B cell (primary cell): ENCODE data around the gene ANKHD1. TPM values are rescaled to one million over a fixed set of nuclear protein-coding genes. Genes with fewer than 3 reads are reported as not detected.
A peak's percentile ranks its signal among the peaks of the same experiment; 100 is the strongest.

Source experiments
- ATAC-seq: fragments of 200-7000 bp; cut with Tn5 transposase; one replicate; pipeline ENCODE4 v1.10.0; 2021; ENCODE audit warnings: low read depth, mild to moderate bottlenecking, moderate number of reproducible peaks, moderate library complexity
- CTCF ChIA-PET: fragments of 350-600 bp; sonication (Branson Sonifier 250); formaldehyde crosslinking; loops from one replicate; lab custom pipeline; 2021; ENCODE audit warnings: antibody characterized with exemption, inconsistent platforms; lab: Charles Lee
- POLR2A ChIA-PET: fragments of 350-600 bp; sonication (Branson Sonifier 250); formaldehyde crosslinking; loops from one replicate; lab custom pipeline; 2021; ENCODE audit warnings: antibody characterized with exemption; lab: Charles Lee
- DNase-seq: peaks from one replicate; pipeline ENCODE4 v3.0.0; 2013
- H2AFZ ChIP-seq: 2 replicates; pipeline ENCODE4 v1.6.1; 2012; ENCODE audit warnings: mild to moderate bottlenecking, low read depth, low read length; ENCODE audit not compliant: insufficient read depth, poor library complexity, severe bottlenecking
- H3K27ac ChIP-seq, 2 donors: 1 replicate in 1 of 2; 2 replicates in 1 of 2; pipeline ENCODE4 v1.5.1; 2012 to 2013; ENCODE audit warnings: low read length in 2 of 2, mild to moderate bottlenecking in 2 of 2, moderate library complexity in 1 of 2
- H3K27me3 ChIP-seq, 4 experiments: fragments of 200-600 bp in 1 of 4; sonication (generic) in 1 of 4; replicated peaks in 1 of 4; 1 replicate in 2 of 4; 2 replicates in 2 of 4; pipeline versions ENCODE4 v1.6.1 to v1.7.0; 2013 to 2016; ENCODE audit warnings: low read length in 3 of 4, mild to moderate bottlenecking in 2 of 4, mixed read lengths in 1 of 4, moderate library complexity in 1 of 4; ENCODE audit not compliant: insufficient read depth in 4 of 4, control insufficient read depth in 3 of 4; ENCODE audit errors: control extremely low read depth in 1 of 4
- H3K36me3 ChIP-seq, 2 experiments: replicated peaks in 1 of 2; 1 replicate in 1 of 2; 2 replicates in 1 of 2; pipeline versions ENCODE4 v1.6.1 to v1.7.1; 2013; ENCODE audit warnings: low read length in 1 of 2; ENCODE audit not compliant: insufficient read depth in 2 of 2, control insufficient read depth in 1 of 2; ENCODE audit errors: control extremely low read depth in 1 of 2, extremely low read depth in 1 of 2
- H3K4me1 ChIP-seq, 2 donors: fragments of 200-600 bp in 1 of 2; sonication (generic) in 1 of 2; 1 replicate in 1 of 2; 2 replicates in 1 of 2; pipeline versions ENCODE4 v1.5.1 to v1.6.1; 2013 to 2017; ENCODE audit warnings: low read length in 2 of 2; ENCODE audit not compliant: control insufficient read depth in 2 of 2, insufficient read depth in 2 of 2
- H3K4me2 ChIP-seq: replicated peaks from 2 replicates; pipeline ENCODE3; 2012; ENCODE audit warnings: mild to moderate bottlenecking, low read depth, low read length; ENCODE audit not compliant: poor library complexity, severe bottlenecking
- H3K4me3 ChIP-seq, 5 experiments: fragments of 200-600 bp in 1 of 5; sonication (generic) in 1 of 5; 1 replicate in 3 of 5; 2 replicates in 2 of 5; pipeline versions ENCODE4 v1.5.1 to v1.7.0; 2011 to 2016; ENCODE audit warnings: low read length in 4 of 5, mild to moderate bottlenecking in 4 of 5, low read depth in 2 of 5, control low read depth in 1 of 5, moderate library complexity in 1 of 5; ENCODE audit not compliant: insufficient read depth in 1 of 5; ENCODE audit errors: control extremely low read depth in 1 of 5, extremely low read depth in 1 of 5
- H3K79me2 ChIP-seq: fragments of 200-600 bp; sonication (generic); one replicate; pipeline ENCODE4 v1.6.0; 2016; ENCODE audit warnings: low read length; ENCODE audit not compliant: control insufficient read depth, insufficient read depth
- H3K9ac ChIP-seq: fragments of 200-600 bp; sonication (generic); 2 replicates; pipeline ENCODE4 v1.6.1; 2017; ENCODE audit warnings: mild to moderate bottlenecking, low read length, moderate library complexity
- H3K9me3 ChIP-seq, 3 donors: one replicate each; pipeline versions ENCODE4 v1.6.1 to v1.7.1; 2013; ENCODE audit warnings: low read length in 2 of 3; ENCODE audit not compliant: control insufficient read depth in 2 of 3, insufficient read depth in 1 of 3; ENCODE audit errors: control extremely low read depth in 1 of 3
- H4K20me1 ChIP-seq: 2 replicates; pipeline ENCODE4 v1.6.0; 2012; ENCODE audit warnings: mild to moderate bottlenecking, low read length; ENCODE audit not compliant: insufficient read depth, control insufficient read depth, poor library complexity, severe bottlenecking
- H3K27ac Mint-ChIP-seq: one replicate; pipeline ENCODE4 v1.8.0; 2021; ENCODE audit warnings: mixed read lengths
- H3K27me3 Mint-ChIP-seq: one replicate; pipeline ENCODE4 v1.8.0; 2021; ENCODE audit warnings: mixed read lengths
- H3K4me1 Mint-ChIP-seq: one replicate; pipeline ENCODE4 v1.8.0; 2021; ENCODE audit warnings: mixed read lengths
- H3K4me3 Mint-ChIP-seq: one replicate; pipeline ENCODE4 v1.8.0; 2021; ENCODE audit warnings: mixed read lengths
- H3K9me3 Mint-ChIP-seq: one replicate; pipeline ENCODE4 v1.8.0; 2022; ENCODE audit warnings: mixed read lengths; ENCODE audit not compliant: insufficient read depth
- CTCF ChIP-seq: fragments of 200-600 bp; IDR thresholded peaks from one replicate; pipeline ENCODE4 v1.8.0; 2022; ENCODE audit warnings: antibody characterized with exemption, mild to moderate bottlenecking
- EZH2 ChIP-seq: IDR thresholded peaks from 2 replicates; pipeline ENCODE4 v1.6.1; 2012; ENCODE audit warnings: borderline replicate concordance, low read depth, mild to moderate bottlenecking, moderate library complexity, low read length; ENCODE audit not compliant: insufficient read depth, poor library complexity, severe bottlenecking
- WGBS: methylation state at CpG from one replicate; pipeline ENCODE4 v1.1.5; 2013; ENCODE audit warnings: missing lambda C conversion rate; ENCODE audit not compliant: insufficient coverage; 5-methylcytosine and 5-hydroxymethylcytosine counted together
- intact Hi-C: fragments of 100-400 bp; cut with micrococcal nuclease; formaldehyde crosslinking; loops from one replicate; pipeline ENCODE4 v1.10.0; 2022
- polyA plus RNA-seq: library from polyadenylated mRNA; depleted of rRNA; stranded (reverse); fragments of >200 nt; gene quantifications from 2 replicates; pipeline ENCODE4 v1.2.3, GENCODE V29; 2012
- total RNA-seq, 2 donors: library from RNA; stranded (reverse); fragments of 120-200 nt in 1 of 2; gene quantifications; 1 replicate in 1 of 2; 2 replicates in 1 of 2; pipeline versions ENCODE4 v1.2.3 to v1.2.4, GENCODE V29; 2013 to 2022

Gene ANKHD1
- total and polyA plus RNA-seq, 2 donors (not counting 1 experiment from before 2014, with no cell fraction given), result 96.3 to 246 TPM

GRCh38 chr5:140570058-140570457 lies 168.4 kb downstream of the ANKHD1 start:
- H3K36me3 ChIP-seq, result peaks cover 0 to 21% of the 10 kb centered on the region in 2 experiments
- no peaks in the 10 kb centered on the region for H3K27me3 ChIP-seq
- ChIA-PET POLR2A (no interaction called here), CTCF (interaction anchor here (1.2 kb wide), 1 partner anchor 150 kb away, joined by 5 read pairs; no protein-coding TSS in a partner anchor)
- no peak overlapping the region for H3K4me3 Mint-ChIP-seq
- no peak overlapping the region for H3K4me3 ChIP-seq
- H3K9me3 ChIP-seq, result no peaks in the 10 kb centered on the region
- no peaks in the 10 kb centered on the region for H3K9me3 Mint-ChIP-seq
- peak overlapping the region; percentile 52 to 80 for H3K27ac ChIP-seq
- TF ChIP-seq EZH2, result no peak
- no peak for TF ChIP-seq CTCF
- 98% methylated on average over 4 of the region's 4 CpGs for WGBS
- H4K20me1 ChIP-seq, result no peaks in the 10 kb centered on the region
- intact Hi-C loops, result no loop called here
- DNase-seq (no peak), ATAC-seq (no peak)
- H3K4me1 Mint-ChIP-seq, result peaks cover 37% of the 10 kb centered on the region
- H2AFZ ChIP-seq, result peak overlapping the region; percentile 66
- H3K9ac ChIP-seq, result no peak overlapping the region
- H3K27me3 Mint-ChIP-seq, result no peaks in the 10 kb centered on the region
- H3K4me1 ChIP-seq, result peaks cover 23 to 33% of the 10 kb centered on the region in 2 donors
- peak overlapping the region; percentile 62 for H3K4me2 ChIP-seq
- peak overlapping the region; percentile 66 for H3K27ac Mint-ChIP-seq
- peaks cover 14% of the 10 kb centered on the region for H3K79me2 ChIP-seq

- Mint-ChIP-seq H3K4me1 (peaks cover 33% of the 10 kb centered on the region), H3K9me3 (no peaks in the 10 kb centered on the region), H3K27me3 (no peaks in the 10 kb centered on the region), H3K27ac (peak overlapping the region; percentile 66), H3K4me3 (no peak overlapping the region)
- H4K20me1 ChIP-seq, result no peaks in the 10 kb centered on the region
- H3K4me2 ChIP-seq, result no peak overlapping the region
- peaks cover 0 to 21% of the 10 kb centered on the region in 2 experiments for H3K36me3 ChIP-seq
- no peak overlapping the region for H2AFZ ChIP-seq
- no peak overlapping the region for H3K9ac ChIP-seq
- TF ChIP-seq CTCF (no peak), EZH2 (no peak)
- no peak for ATAC-seq
- no peaks in the 10 kb centered on the region for H3K9me3 ChIP-seq
- H3K4me3 ChIP-seq, result no peak overlapping the region
- peak overlapping the region in 1 of 2 donors; percentile 24 for H3K27ac ChIP-seq
- H3K79me2 ChIP-seq, result peaks cover 9% of the 10 kb centered on the region
- POLR2A ChIA-PET, result no interaction called here
- CTCF ChIA-PET, result interaction anchor here (1.2 kb wide), 1 partner anchor 150 kb away, joined by 5 read pairs; no protein-coding TSS in a partner anchor
- no peak for DNase-seq
- peaks cover 19 to 29% of the 10 kb centered on the region in 2 donors for H3K4me1 ChIP-seq
- 100% methylated on average over 1 of the region's 1 CpG for WGBS
- no peaks in the 10 kb centered on the region for H3K27me3 ChIP-seq
- intact Hi-C loops, result no loop called here
Measured at GRCh38 chr5:140570488-140570887, 168.9 kb downstream of the ANKHD1 start.
